ENCODE measurements around the gene GAP43. TPM values are rescaled to one million over a fixed set of nuclear protein-coding genes. Genes with fewer than 3 reads are reported as not detected.
A peak's percentile ranks its signal among the peaks of the same experiment; 100 is the strongest.

GAP43 gene
- total and polyA plus RNA-seq, 2 of the 13 experiments (the other 11 are each of a cell fraction or from before 2014, with no cell fraction given) = not detected

GRCh38 chr3:115728013-115728412, 104.7 kb downstream of the GAP43 start:
- POLR2A ChIA-PET = no interaction called here
- Histone ChIP-seq H3K9ac (ENCODE audit: insufficient read depth, low read depth, low read length) (no peak overlapping the region), H3K4me1 (ENCODE audit: insufficient read depth, low read length) (no peaks in the 10 kb centered on the region), H3K79me2 (ENCODE audit: insufficient read depth, low read length) (no peaks in the 10 kb centered on the region), H2AFZ (ENCODE audit: low read length) (no peak overlapping the region), H4K20me1 (ENCODE audit: insufficient read depth, low read length) (no peaks in the 10 kb centered on the region), H3K4me3 (replicated peaks in 1 of 3; ENCODE audit: insufficient read depth in 1 of 3, low read depth in 2 of 3, low read length in 3 of 3) (no peak overlapping the region), H3K9me3 (ENCODE audit: low read length) (no peaks in the 10 kb centered on the region), H3K36me3 (replicated peaks in 1 of 2; ENCODE audit: control insufficient read depth in 1 of 2, insufficient read depth in 2 of 2, low read length in 2 of 2) (no peaks in the 10 kb centered on the region), H3K27me3 (ENCODE audit: control insufficient read depth in 1 of 2, insufficient read depth in 2 of 2, low read length in 2 of 2) (no peaks in the 10 kb centered on the region), H3K4me2 (ENCODE audit: low read depth, low read length) (no peak overlapping the region), H3K27ac (ENCODE audit: extremely low read length, insufficient read depth, low read length) (no peak overlapping the region)
- in situ Hi-C loops (cut with HindIII; ENCODE audit: extremely low pct_ligation_motif_present, low pct_unique_long_range_greater_than_20kb) = no loop called here
- no TSS peak for BruUV-seq (replicated peaks)
- CTCF ChIA-PET (ENCODE audit: low intra/inter-chr PET ratio, low total read pairs) = no interaction called here
- TF ChIP-seq MTA1 (CRISPR knock-in tag; IDR thresholded peaks at IDR 0.05; ENCODE audit: borderline replicate concordance) (no peak), TFDP2 (CRISPR knock-in tag; IDR thresholded peaks at IDR 0.05) (no peak), NCOA1 (CRISPR knock-in tag; IDR thresholded peaks at IDR 0.05) (no peak), PAWR (CRISPR knock-in tag; IDR thresholded peaks at IDR 0.05; ENCODE audit: borderline replicate concordance) (no peak), ZNF709 (CRISPR knock-in tag; IDR thresholded peaks at IDR 0.05) (no peak), ZNF746 (CRISPR knock-in tag; IDR thresholded peaks at IDR 0.05) (no peak), SP5 (CRISPR knock-in tag; IDR thresholded peaks at IDR 0.05; ENCODE audit: borderline replicate concordance, low read depth) (no peak), FOXP1 (IDR thresholded peaks at IDR 0.05) (no peak), FOXP1 (CRISPR knock-in tag; IDR thresholded peaks at IDR 0.05) (no peak), ZBTB1 (CRISPR knock-in tag; IDR thresholded peaks at IDR 0.05; ENCODE audit: borderline replicate concordance) (no peak), ETV6 (CRISPR knock-in tag; conservative IDR thresholded peaks at IDR 0.05) (no peak)
- intact Hi-C loops (cut with micrococcal nuclease; ENCODE audit: unreplicated experiment) = no loop called here
- peak; percentile 54 for ATAC-seq
- no peak for FAIRE-seq
- DNase-seq (ENCODE audit: low spot score) = no peak
